PFSK-1 (cell line): ENCODE data around the gene AVL9.

Experiments used
- FOXP2 ChIP-seq: optimal IDR thresholded peaks from 2 replicates; pipeline ENCODE3; 2011; ENCODE audit warnings: borderline replicate concordance, control low read depth, inconsistent platforms; ENCODE audit not compliant: insufficient read depth; ENCODE audit errors: extremely low read length, extremely low read depth
- POLR2AphosphoS5 ChIP-seq: IDR thresholded peaks from 2 replicates; pipeline ENCODE4 v1.6.1; 2012; ENCODE audit warnings: low read depth, mild to moderate bottlenecking, control low read depth, low read length, moderate library complexity
- REST ChIP-seq, 2 experiments: IDR thresholded peaks; 2 replicates each; pipeline versions ENCODE4 v1.6.1 to v1.8.0; 2011 to 2012; ENCODE audit warnings: low read depth in 2 of 2, low read length in 2 of 2, control low read depth in 1 of 2, inconsistent platforms in 1 of 2, mild to moderate bottlenecking in 1 of 2, moderate library complexity in 1 of 2; ENCODE audit not compliant: insufficient read depth in 1 of 2
- SIN3A ChIP-seq: IDR thresholded peaks from 2 replicates; pipeline ENCODE4 v1.6.1; 2012; ENCODE audit warnings: mild to moderate bottlenecking, low read length, moderate library complexity, borderline replicate concordance; ENCODE audit not compliant: insufficient read depth
- TAF1 ChIP-seq: IDR thresholded peaks from 2 replicates; pipeline ENCODE4 v1.6.1; 2012; ENCODE audit warnings: low read length, control low read depth, borderline replicate concordance; ENCODE audit not compliant: insufficient read depth

AVL9 gene

GRCh38 chr7:32631021-32631420 is 135.7 kb downstream of the AVL9 start:
- TF ChIP-seq REST (IDR thresholded peaks at IDR 0.05; ENCODE audit: insufficient read depth in 1 of 2, low read depth in 2 of 2, low read length in 2 of 2) (no peak), POLR2AphosphoS5 (no peak), FOXP2 (no peak), SIN3A (no peak), TAF1 (no peak)
